Omental fat pad (tissue), 4 donors: ENCODE measurements around the gene CSTF2. TPM values are rescaled to one million over a fixed set of nuclear protein-coding genes. Genes with fewer than 3 reads are reported as not detected.

ENCODE experiments used
- ATAC-seq: fragments of 150-250 bp; one replicate; pipeline ENCODE4 v1.9.1; 2016; ENCODE audit warnings: mild to moderate bottlenecking, moderate library complexity; ENCODE audit not compliant: low FRiP score
- DNase-seq: peaks from one replicate; pipeline ENCODE4 v3.0.0-alpha.2; 2019; ENCODE audit warnings: low spot score
- CTCF ChIP-seq, 3 donors: fragments of 450-650 bp; IDR thresholded peaks; one replicate each; pipeline ENCODE4 v1.5.1; 2016 to 2017; ENCODE audit warnings: antibody characterized with exemption in 3 of 3, mild to moderate bottlenecking in 3 of 3, moderate library complexity in 2 of 3
- small RNA-seq: library from RNA; depleted of rRNA; stranded (forward); fragments of <200 nt; gene quantifications from one replicate; pipeline ENCODE3, GENCODE V24; 2016
- total RNA-seq, 4 donors: library from RNA; depleted of rRNA; stranded (reverse); fragments of >200 nt; gene quantifications; one replicate each; pipeline ENCODE4 v1.1.0, GENCODE V29; 2016

The CSTF2 gene
- total RNA-seq, 4 donors from 2014 or later, result 7.8 to 10.1 (median 9.8) TPM

DNA sequence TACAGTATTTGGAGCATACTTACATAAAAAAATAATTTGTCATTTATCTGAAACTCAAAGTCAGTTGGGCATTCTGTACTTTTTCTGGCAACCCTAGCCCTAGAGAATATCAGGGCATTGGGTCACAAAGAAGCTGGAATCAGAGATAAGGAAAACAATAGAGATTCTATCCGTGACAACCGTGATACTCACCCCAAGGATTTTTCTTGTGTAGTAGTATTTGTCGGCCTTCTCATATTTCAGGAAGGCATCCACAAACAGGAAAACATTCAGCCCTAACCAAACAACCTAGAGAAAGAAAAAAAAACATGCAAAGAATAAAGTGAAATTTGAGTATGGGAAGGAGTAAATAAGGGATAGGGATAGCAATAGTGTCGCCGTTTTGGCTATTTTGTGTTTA, 50.3 kb downstream of the CSTF2 start:
- DNase-seq, result no peak
- no peak for ATAC-seq
- TF ChIP-seq CTCF (IDR thresholded peaks at IDR 0.05), result no peak

DNA sequence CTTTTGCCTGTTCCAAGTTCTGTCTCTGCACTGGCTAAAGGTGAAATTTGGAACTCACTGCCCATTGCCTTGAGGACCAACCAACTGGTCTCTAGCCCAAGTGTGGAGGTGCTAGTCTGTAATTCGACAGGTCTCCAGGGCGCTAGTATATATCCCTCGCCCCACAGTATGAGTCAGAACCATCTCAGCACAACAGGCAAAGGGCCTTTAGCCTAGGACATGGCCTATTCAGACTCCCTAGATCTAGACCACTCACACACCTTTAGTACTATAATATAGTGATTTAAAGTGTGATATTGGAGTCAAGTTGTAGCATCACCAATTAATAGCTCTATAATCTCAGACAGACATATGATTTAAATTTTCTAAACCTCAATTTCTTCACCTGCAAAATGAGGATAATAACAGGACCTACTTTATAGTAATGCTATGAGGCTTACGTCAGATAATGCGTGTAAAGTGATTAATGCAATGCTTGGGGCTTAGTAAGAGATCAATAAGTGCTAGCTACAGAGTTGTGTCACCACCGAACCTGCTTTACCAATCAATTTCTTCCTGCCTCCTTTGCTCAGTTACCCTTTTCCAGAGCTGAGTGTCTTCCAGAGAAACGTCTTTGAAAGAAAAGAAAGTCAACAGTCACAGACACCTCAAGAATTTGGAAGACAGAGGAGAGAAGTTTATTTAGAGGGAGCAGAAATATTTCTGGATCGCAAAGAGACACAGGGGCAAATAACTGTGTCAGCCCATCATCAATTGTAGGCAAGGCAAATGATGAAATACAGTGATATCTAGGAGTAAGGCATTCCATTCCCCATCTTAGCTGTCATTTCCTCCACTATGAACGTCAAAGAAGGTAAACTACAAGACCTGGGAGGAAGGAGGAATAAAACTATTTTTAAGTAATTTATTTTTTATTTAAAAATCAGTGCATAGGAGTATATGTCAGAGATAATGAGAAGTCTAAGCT, 51.7 kb downstream of the CSTF2 start:
- no peak for TF ChIP-seq CTCF (IDR thresholded peaks at IDR 0.05)
- ATAC-seq (no peak), DNase-seq (no peak)

GRCh38 chrX:100874325-100874724, 54.1 kb downstream of the CSTF2 start, which contains the start of gene NOX1:
TSS of gene NOX1 (minus strand) at chrX:100874359. CDS start at chrX:100874139, 220 bp downstream.
- ATAC-seq (no peak), DNase-seq (no peak)
- no peak for TF ChIP-seq CTCF (IDR thresholded peaks at IDR 0.05)

DNA sequence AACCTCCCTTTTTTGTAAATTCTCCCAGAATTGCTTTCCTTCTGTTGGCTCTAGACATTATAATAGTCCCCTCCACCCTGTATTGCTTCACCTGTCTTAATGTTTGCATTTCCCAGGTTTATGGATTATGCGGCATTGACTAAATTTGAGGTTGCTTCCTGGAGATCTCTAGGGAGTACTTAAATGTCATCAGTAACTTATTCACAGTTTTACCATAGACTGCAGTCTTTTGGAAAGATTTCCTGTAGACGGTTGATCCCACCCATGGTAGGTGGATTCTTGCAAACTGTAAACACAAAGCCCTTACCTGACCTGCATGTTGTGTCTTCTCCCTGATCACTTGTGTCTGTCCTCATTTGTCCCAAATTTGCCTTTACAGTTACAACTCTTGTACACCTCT, 60.2 kb downstream of the CSTF2 start:
- no peak for DNase-seq
- no peak for TF ChIP-seq CTCF (IDR thresholded peaks at IDR 0.05)
- ATAC-seq, result no peak

DNA sequence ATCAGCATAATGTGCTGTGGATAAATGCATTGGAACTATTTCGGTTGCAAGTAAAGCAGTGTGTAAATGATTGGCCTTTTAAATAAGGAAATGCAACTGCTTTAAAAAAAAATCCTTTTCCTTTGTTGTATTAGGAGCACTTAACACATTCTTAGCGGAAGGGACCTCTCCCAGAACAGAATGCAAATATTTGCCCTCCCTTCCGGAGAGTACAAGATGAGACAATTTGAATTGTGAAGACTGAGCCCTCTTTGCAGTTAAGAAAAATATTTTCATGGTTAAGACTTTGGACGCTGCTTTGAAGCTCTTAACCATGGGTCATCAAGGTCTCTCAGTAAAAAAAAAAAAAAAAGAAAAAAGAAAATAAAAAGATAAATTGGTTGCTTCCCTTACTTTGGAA, 63.5 kb downstream of the CSTF2 start:
- no peak for TF ChIP-seq CTCF (IDR thresholded peaks at IDR 0.05)
- ATAC-seq (no peak), DNase-seq (no peak)

Small RNAs within 50 kb of the gene (small RNA-seq; reads per million reads assigned to genes)
- gene RF00411, result not detected

Other genes with a start within 250 kb of the CSTF2 start
- gene TNMD, start 235.5 kb upstream of the CSTF2 start, total RNA-seq, result 10 to 100 TPM in 3 of 4 donors, 1 to 10 TPM in 1; 3.0 to 80.5 (median 18.1) TPM
- gene TSPAN6, start 183.6 kb upstream of the CSTF2 start, total RNA-seq, result 10 to 100 TPM; 27.3 to 55.5 (median 38.4) TPM
- gene SRPX2, start 176.2 kb upstream of the CSTF2 start, total RNA-seq, result 100 to 1,000 TPM in 2 of 4 donors, 10 to 100 TPM in 2; 77.9 to 327 (median 148) TPM
- 10 to 100 TPM; 10.2 to 37.2 (median 14.8) TPM for gene SYTL4, start 88.3 kb upstream of the CSTF2 start, total RNA-seq
- gene NOX1, start 54.0 kb downstream of the CSTF2 start, total RNA-seq, result under 1 TPM in 2 of 4 donors, not detected in 2; 0.25 to 0.84 TPM
- under 1 TPM in 2 of 4 donors, not detected in 2; 0.12 to 0.28 TPM for gene XKRX, start 108.5 kb downstream of the CSTF2 start, total RNA-seq
- not detected for gene ARL13A, start 149.3 kb downstream of the CSTF2 start, total RNA-seq
- 10 to 100 TPM in 3 of 4 donors, 1 to 10 TPM in 1; 6.8 to 25.7 (median 11.6) TPM for gene TRMT2B, start 231.7 kb downstream of the CSTF2 start, total RNA-seq